GM19351 (cell line): ENCODE results near the gene NPAS3.

Experiments
- ATAC-seq: cut with Tn5 transposase; IDR thresholded peaks from one replicate; pipeline ENCODE4 v1.9.1; 2021; ENCODE audit warnings: mild to moderate bottlenecking, moderate library complexity; ENCODE audit not compliant: unreplicated experiment

Gene NPAS3

GRCh38 chr14:33315217-33315616, 376.5 kb downstream of the NPAS3 start:
- no peak for ATAC-seq

DNA sequence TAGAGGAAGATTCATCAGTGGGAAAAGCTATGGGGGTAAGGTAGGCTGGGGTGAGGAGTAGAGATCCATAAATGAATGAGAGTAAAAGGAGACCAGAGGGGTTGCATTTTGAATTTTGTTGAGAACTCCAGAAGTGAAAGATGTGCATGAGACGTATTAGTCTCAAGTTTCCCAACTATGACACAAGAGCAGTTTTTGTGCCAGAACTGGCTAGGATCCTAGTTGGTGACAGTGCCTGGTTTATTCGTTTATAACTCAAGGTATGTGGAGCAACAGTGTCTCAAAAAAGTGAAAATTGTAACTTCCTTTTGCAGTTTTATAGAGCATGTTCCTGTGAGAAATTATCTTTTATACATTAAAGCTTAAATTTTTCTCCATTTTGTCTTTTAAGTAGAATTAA, 377.0 kb downstream of the NPAS3 start:
- no peak for ATAC-seq

GRCh38 chr14:33317675-33318074, 379.0 kb downstream of the NPAS3 start:
- no peak for ATAC-seq

DNA sequence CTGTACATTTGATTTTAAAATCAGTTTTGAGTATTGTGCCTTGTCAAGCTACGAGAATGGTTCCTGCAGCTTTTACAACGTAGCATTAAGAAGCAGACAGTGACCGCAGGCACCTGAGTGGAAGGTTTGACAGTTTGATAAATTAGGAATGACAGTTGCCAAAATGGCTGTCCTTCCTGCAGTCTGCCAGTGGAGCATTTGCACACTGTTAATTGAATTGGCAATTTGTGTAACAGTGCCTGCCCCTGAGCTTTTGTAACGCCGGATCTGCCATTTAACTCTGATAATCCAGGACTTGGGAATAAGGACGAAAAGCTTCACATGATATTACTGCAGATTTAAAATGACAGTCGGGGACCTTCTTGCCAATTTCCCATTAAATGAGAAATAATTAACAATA, 385.3 kb downstream of the NPAS3 start:
- ATAC-seq = no peak

DNA sequence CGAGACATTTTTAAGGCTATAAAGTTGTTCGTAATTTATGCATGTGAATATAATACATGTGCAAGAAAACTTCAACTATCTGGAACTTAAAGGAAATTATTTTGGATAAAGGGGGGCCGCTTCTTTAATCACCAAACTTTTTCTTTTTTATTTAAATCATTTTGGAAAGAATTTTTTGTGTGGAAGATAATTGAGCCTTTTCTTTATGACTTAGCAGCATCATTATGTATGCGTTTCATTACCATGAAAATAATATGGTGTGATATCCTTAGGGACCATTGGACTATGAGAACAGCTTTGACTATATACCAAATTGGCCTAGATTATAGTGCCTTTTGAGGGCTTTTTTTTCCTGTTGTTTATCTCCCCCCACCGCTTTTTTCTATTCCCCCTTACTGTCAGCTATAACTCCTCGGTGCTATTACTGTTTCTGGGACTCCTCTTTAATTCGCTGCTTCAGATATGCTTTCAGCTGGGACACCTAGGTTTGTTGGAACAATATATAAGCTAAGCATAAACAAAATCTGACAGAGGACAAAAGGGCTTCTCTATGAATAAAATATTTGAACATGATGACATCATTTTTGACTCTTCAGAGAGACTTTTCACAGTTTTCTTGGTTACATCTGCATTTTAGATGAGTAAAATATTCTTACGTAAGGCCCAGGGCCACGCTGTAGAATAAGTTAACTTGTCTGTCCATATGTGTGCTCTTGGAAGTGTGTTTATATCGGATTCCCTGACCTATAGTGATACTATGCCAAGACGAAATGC, 392.7 kb downstream of the NPAS3 start:
- ATAC-seq = no peak

DNA sequence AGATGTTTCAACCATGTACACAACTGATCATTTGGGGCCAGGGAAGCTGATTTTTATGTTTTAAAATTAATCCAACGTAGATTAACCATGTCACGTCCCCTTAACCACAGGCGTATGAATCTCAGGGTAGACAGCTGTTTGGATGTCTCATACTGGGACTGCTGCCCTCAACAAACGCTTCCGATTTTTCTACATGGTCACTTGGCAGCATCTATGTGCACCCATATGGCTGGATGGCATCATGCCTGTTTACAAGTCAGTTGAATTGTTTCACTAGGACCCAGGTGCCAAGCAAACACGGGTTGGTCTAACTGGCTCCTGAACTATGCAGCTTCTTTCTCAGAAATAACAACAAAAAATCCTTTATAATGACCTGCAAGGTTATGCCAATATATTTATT, 393.8 kb downstream of the NPAS3 start:
- ATAC-seq = no peak

GRCh38 chr14:33335366-33335765, 396.7 kb downstream of the NPAS3 start:
- ATAC-seq = no peak

GRCh38 chr14:33342299-33342974, 403.8 kb downstream of the NPAS3 start:
- no peak for ATAC-seq

GRCh38 chr14:33343016-33343415, 404.3 kb downstream of the NPAS3 start:
- ATAC-seq = no peak

GRCh38 chr14:33347796-33348195, 409.1 kb downstream of the NPAS3 start:
- ATAC-seq = no peak

DNA sequence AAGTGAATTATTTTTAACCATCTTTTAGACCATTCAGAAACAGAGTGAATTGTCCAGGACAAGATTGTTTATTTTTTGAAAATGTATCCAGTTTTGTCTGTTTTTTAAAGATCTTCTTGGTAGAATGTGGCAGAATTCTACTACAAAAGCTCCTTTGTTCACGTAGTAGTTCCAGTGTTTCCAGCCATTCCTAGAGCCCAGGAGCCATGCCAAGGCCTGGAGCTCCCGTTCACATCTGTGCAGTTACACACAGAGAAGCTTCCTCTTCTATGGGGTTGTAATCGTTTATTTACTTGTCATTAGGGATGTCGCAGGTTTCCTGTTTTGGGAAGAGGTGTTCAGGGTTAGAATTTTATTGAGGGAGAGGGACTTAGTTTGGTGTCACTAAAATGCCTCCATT, 409.8 kb downstream of the NPAS3 start:
- no peak for ATAC-seq

- no peak for ATAC-seq
Observed at GRCh38 chr14:33349871-33350270, 411.2 kb downstream of the NPAS3 start.

GRCh38 chr14:33350366-33350990, 411.8 kb downstream of the NPAS3 start:
- ATAC-seq = no peak

- no peak for ATAC-seq
Observed at GRCh38 chr14:33352821-33353220, 414.1 kb downstream of the NPAS3 start.

DNA sequence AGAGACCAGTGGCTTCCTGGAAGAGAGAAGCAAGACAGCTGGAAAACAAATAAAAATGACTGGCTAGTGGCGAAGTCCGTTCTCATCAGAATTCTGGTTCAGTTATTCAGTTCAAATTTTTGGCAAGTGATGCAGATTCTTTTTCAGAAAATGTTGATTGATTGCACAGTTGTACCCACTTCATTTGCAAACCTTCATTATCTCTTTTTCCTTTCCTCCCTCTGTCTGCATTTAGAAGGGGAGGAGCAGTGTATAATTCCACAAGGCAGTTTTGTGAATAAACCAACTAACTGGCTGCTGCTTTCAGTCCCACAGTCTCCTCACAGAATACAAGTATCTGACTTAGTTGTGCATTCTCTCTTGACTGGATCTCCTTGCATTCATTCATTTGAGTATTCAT, 417.5 kb downstream of the NPAS3 start:
- no peak for ATAC-seq

- no peak for ATAC-seq
Observed at GRCh38 chr14:33357225-33358010, 418.7 kb downstream of the NPAS3 start.

GRCh38 chr14:33359288-33359881, 420.7 kb downstream of the NPAS3 start:
- ATAC-seq = no peak

DNA sequence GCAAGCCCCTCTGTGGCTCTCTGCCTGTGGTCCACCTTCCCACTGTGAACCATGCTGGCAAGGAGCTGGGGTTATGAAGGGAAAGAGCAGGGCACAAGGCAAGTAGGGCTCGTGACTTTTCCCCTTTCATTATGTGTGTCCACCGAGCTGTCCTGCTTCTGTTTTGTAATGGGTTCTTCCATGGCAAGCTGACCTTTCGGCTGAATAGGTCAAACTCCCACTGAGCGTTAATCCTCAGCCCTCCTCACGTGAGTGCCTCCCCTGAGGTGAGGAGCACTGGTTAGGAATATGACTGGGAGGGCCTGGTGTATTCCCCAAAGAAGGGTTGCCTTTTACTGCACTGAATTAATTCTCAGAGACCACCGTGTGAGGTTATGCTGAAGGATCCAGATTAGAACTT, 424.3 kb downstream of the NPAS3 start:
- ATAC-seq = no peak

- ATAC-seq = no peak
Observed at GRCh38 chr14:33363682-33364081, 425.0 kb downstream of the NPAS3 start.

- ATAC-seq = no peak
Observed at GRCh38 chr14:33364466-33364865, 425.8 kb downstream of the NPAS3 start.

GRCh38 chr14:33369041-33369440, 430.4 kb downstream of the NPAS3 start:
- no peak for ATAC-seq
